Activated naive CD8-positive, alpha-beta T cell (primary cell): ENCODE data around the gene SETSIP.
A peak's percentile ranks its signal among the peaks of the same experiment; 100 is the strongest.

Experiments used
- H3K27ac Mint-ChIP-seq: one replicate; pipeline ENCODE4 v1.8.0; 2021; ENCODE audit warnings: mixed read lengths
- H3K27me3 Mint-ChIP-seq: one replicate; pipeline ENCODE4 v1.8.0; 2021; ENCODE audit warnings: mixed read lengths
- H3K36me3 Mint-ChIP-seq: one replicate; pipeline ENCODE4 v1.8.0; 2021; ENCODE audit warnings: mixed read lengths
- H3K4me1 Mint-ChIP-seq: one replicate; pipeline ENCODE4 v1.8.0; 2021; ENCODE audit warnings: low read depth, mixed read lengths
- H3K4me3 Mint-ChIP-seq: one replicate; pipeline ENCODE4 v1.8.0; 2021; ENCODE audit warnings: mild to moderate bottlenecking, mixed read lengths
- H3K9me3 Mint-ChIP-seq: one replicate; pipeline ENCODE4 v1.8.0; 2021; ENCODE audit warnings: low read depth, mixed read lengths

The SETSIP gene

GRCh38 chr1:92075311-92075710, at the start of gene SETSIP:
Gene SETSIP (minus strand): TSS chr1:92075411. CDS start chr1:92075411, 0 bp downstream.
- Mint-ChIP-seq H3K4me1 (peaks cover 5% of the 10 kb centered on the region), H3K9me3 (no peaks in the 10 kb centered on the region), H3K4me3 (no peak within 1 kb of the TSS), H3K36me3 (no peaks in the 10 kb centered on the region), H3K27me3 (no peaks in the 10 kb centered on the region), H3K27ac (no peak within 1 kb of the TSS)

GRCh38 chr1:92123868-92124267, 48.7 kb upstream of the SETSIP start:
- H3K4me3 Mint-ChIP-seq, result peak overlapping the region; percentile 5
- H3K36me3 Mint-ChIP-seq, result peaks cover 12% of the 10 kb centered on the region
- H3K27me3 Mint-ChIP-seq, result no peaks in the 10 kb centered on the region
- no peak overlapping the region for H3K27ac Mint-ChIP-seq
- H3K9me3 Mint-ChIP-seq, result no peaks in the 10 kb centered on the region
- H3K4me1 Mint-ChIP-seq, result peaks cover 8% of the 10 kb centered on the region

GRCh38 chr1:92118826-92119225, 43.6 kb upstream of the SETSIP start:
- H3K4me3 Mint-ChIP-seq, result no peak overlapping the region
- no peak overlapping the region for H3K27ac Mint-ChIP-seq
- H3K27me3 Mint-ChIP-seq, result no peaks in the 10 kb centered on the region
- peaks cover 8% of the 10 kb centered on the region for H3K4me1 Mint-ChIP-seq
- H3K9me3 Mint-ChIP-seq, result no peaks in the 10 kb centered on the region
- peaks cover 3% of the 10 kb centered on the region for H3K36me3 Mint-ChIP-seq

GRCh38 chr1:92117526-92117925, 42.3 kb upstream of the SETSIP start:
- Mint-ChIP-seq H3K4me1 (peaks cover 7% of the 10 kb centered on the region), H3K4me3 (no peak overlapping the region), H3K27ac (no peak overlapping the region), H3K36me3 (peaks cover 3% of the 10 kb centered on the region), H3K9me3 (no peaks in the 10 kb centered on the region), H3K27me3 (no peaks in the 10 kb centered on the region)

GRCh38 chr1:92108631-92109030, 33.4 kb upstream of the SETSIP start:
- H3K36me3 Mint-ChIP-seq, result peaks cover 9% of the 10 kb centered on the region
- no peak overlapping the region for H3K4me3 Mint-ChIP-seq
- no peak overlapping the region for H3K27ac Mint-ChIP-seq
- H3K27me3 Mint-ChIP-seq, result no peaks in the 10 kb centered on the region
- no peaks in the 10 kb centered on the region for H3K9me3 Mint-ChIP-seq
- H3K4me1 Mint-ChIP-seq, result no peaks in the 10 kb centered on the region

- no peaks in the 10 kb centered on the region for H3K27me3 Mint-ChIP-seq
- no peak overlapping the region for H3K4me3 Mint-ChIP-seq
- no peaks in the 10 kb centered on the region for H3K9me3 Mint-ChIP-seq
- no peaks in the 10 kb centered on the region for H3K4me1 Mint-ChIP-seq
- H3K36me3 Mint-ChIP-seq, result peaks cover 19% of the 10 kb centered on the region
- H3K27ac Mint-ChIP-seq, result no peak overlapping the region
Observed at GRCh38 chr1:92105546-92106081, 30.4 kb upstream of the SETSIP start.

GRCh38 chr1:92096317-92096716, 21.1 kb upstream of the SETSIP start:
- Mint-ChIP-seq H3K27ac (no peak overlapping the region), H3K27me3 (no peaks in the 10 kb centered on the region), H3K36me3 (peaks cover 19% of the 10 kb centered on the region), H3K9me3 (no peaks in the 10 kb centered on the region), H3K4me3 (no peak overlapping the region), H3K4me1 (peaks cover 2% of the 10 kb centered on the region)

GRCh38 chr1:92095874-92096273, 20.7 kb upstream of the SETSIP start:
- no peak overlapping the region for H3K27ac Mint-ChIP-seq

GRCh38 chr1:92094595-92094994, 19.4 kb upstream of the SETSIP start:
- Mint-ChIP-seq H3K27me3 (no peaks in the 10 kb centered on the region), H3K27ac (no peak overlapping the region), H3K36me3 (peaks cover 22% of the 10 kb centered on the region), H3K9me3 (no peaks in the 10 kb centered on the region), H3K4me1 (peaks cover 2% of the 10 kb centered on the region), H3K4me3 (no peak overlapping the region)

More at GRCh38 chr1:92095874-92096273, 20.7 kb upstream of the SETSIP start:
- peaks cover 2% of the 10 kb centered on the region for H3K4me1 Mint-ChIP-seq
- no peak overlapping the region for H3K4me3 Mint-ChIP-seq
- H3K27me3 Mint-ChIP-seq, result no peaks in the 10 kb centered on the region
- peaks cover 16% of the 10 kb centered on the region for H3K36me3 Mint-ChIP-seq
- H3K9me3 Mint-ChIP-seq, result no peaks in the 10 kb centered on the region

GRCh38 chr1:92094090-92094489, 18.9 kb upstream of the SETSIP start:
- Mint-ChIP-seq H3K27ac (no peak overlapping the region), H3K9me3 (no peaks in the 10 kb centered on the region), H3K36me3 (peaks cover 24% of the 10 kb centered on the region), H3K4me3 (no peak overlapping the region), H3K4me1 (peaks cover 2% of the 10 kb centered on the region), H3K27me3 (no peaks in the 10 kb centered on the region)

- no peaks in the 10 kb centered on the region for H3K27me3 Mint-ChIP-seq
- no peak overlapping the region for H3K27ac Mint-ChIP-seq
- H3K4me3 Mint-ChIP-seq, result no peak overlapping the region
- peaks cover 2% of the 10 kb centered on the region for H3K4me1 Mint-ChIP-seq
- H3K36me3 Mint-ChIP-seq, result peaks cover 17% of the 10 kb centered on the region
- H3K9me3 Mint-ChIP-seq, result no peaks in the 10 kb centered on the region
Observed at GRCh38 chr1:92091625-92092024, 16.4 kb upstream of the SETSIP start.

GRCh38 chr1:92087542-92087941, 12.3 kb upstream of the SETSIP start:
- H3K4me1 Mint-ChIP-seq, result peaks cover 2% of the 10 kb centered on the region
- no peaks in the 10 kb centered on the region for H3K27me3 Mint-ChIP-seq
- no peak overlapping the region for H3K4me3 Mint-ChIP-seq
- H3K9me3 Mint-ChIP-seq, result peaks cover 5% of the 10 kb centered on the region
- peaks cover 22% of the 10 kb centered on the region for H3K36me3 Mint-ChIP-seq
- H3K27ac Mint-ChIP-seq, result no peak overlapping the region

- Mint-ChIP-seq H3K4me3 (no peak overlapping the region), H3K9me3 (peaks cover 5% of the 10 kb centered on the region), H3K27ac (no peak overlapping the region), H3K4me1 (peaks cover 11% of the 10 kb centered on the region), H3K27me3 (no peaks in the 10 kb centered on the region), H3K36me3 (peaks cover 20% of the 10 kb centered on the region)
Observed at GRCh38 chr1:92085727-92086126, 10.5 kb upstream of the SETSIP start.

GRCh38 chr1:92084651-92085050, 9.4 kb upstream of the SETSIP start:
- Mint-ChIP-seq H3K4me3 (no peak overlapping the region), H3K36me3 (peaks cover 15% of the 10 kb centered on the region), H3K9me3 (peaks cover 5% of the 10 kb centered on the region), H3K27ac (no peak overlapping the region), H3K4me1 (peaks cover 19% of the 10 kb centered on the region), H3K27me3 (no peaks in the 10 kb centered on the region)

- Mint-ChIP-seq H3K27ac (no peak overlapping the region), H3K9me3 (peaks cover 5% of the 10 kb centered on the region), H3K4me3 (peak overlapping the region; percentile 92), H3K27me3 (no peaks in the 10 kb centered on the region), H3K36me3 (peaks cover 8% of the 10 kb centered on the region), H3K4me1 (peaks cover 19% of the 10 kb centered on the region)
Observed at GRCh38 chr1:92081031-92081430, 5.8 kb upstream of the SETSIP start.
